Chondrocyte (in vitro differentiated cells): Measurements from ENCODE around the gene TENT4A. TPM values are rescaled to one million over a fixed set of nuclear protein-coding genes. Genes with fewer than 3 reads are reported as not detected.

Source experiments
- DNase-seq: peaks from one replicate; pipeline ENCODE4 v3.0.0; 2021; ENCODE audit warnings: mixed read lengths, low spot score
- H3K27ac Mint-ChIP-seq: one replicate; pipeline ENCODE4 v1.8.0; 2021; ENCODE audit warnings: mild to moderate bottlenecking, moderate library complexity, mixed read lengths; ENCODE audit not compliant: unreplicated experiment
- H3K27me3 Mint-ChIP-seq: 2 replicates; pipeline ENCODE4 v1.8.0; 2021; ENCODE audit warnings: low read depth, mixed read lengths
- H3K36me3 Mint-ChIP-seq: 2 replicates; pipeline ENCODE4 v1.8.0; 2021; ENCODE audit warnings: low read depth, mixed read lengths
- H3K4me1 Mint-ChIP-seq: 2 replicates; pipeline ENCODE4 v1.8.0; 2021; ENCODE audit warnings: low read depth, mild to moderate bottlenecking, mixed read lengths
- H3K4me3 Mint-ChIP-seq: one replicate; pipeline ENCODE4 v1.8.0; 2021; ENCODE audit warnings: mild to moderate bottlenecking, moderate library complexity, mixed read lengths; ENCODE audit not compliant: unreplicated experiment
- H3K9me3 Mint-ChIP-seq: 2 replicates; pipeline ENCODE4 v1.8.0; 2021; ENCODE audit warnings: low read depth, mixed read lengths
- total RNA-seq: library from RNA; stranded (reverse); gene quantifications from 3 replicates; pipeline ENCODE4 v1.2.1, GENCODE V29; 2021
- TF ChIP-seq, protein P1 (sequence below): fragments of 200-600 bp; sonication (generic); IDR thresholded peaks from 2 replicates; pipeline ENCODE4 v1.5.0; 2021; ENCODE audit warnings: antibody characterized with exemption, mild to moderate bottlenecking, moderate library complexity

The TENT4A gene
- total RNA-seq, 1 donor from 2014 or later, result 21.5 TPM

DNA sequence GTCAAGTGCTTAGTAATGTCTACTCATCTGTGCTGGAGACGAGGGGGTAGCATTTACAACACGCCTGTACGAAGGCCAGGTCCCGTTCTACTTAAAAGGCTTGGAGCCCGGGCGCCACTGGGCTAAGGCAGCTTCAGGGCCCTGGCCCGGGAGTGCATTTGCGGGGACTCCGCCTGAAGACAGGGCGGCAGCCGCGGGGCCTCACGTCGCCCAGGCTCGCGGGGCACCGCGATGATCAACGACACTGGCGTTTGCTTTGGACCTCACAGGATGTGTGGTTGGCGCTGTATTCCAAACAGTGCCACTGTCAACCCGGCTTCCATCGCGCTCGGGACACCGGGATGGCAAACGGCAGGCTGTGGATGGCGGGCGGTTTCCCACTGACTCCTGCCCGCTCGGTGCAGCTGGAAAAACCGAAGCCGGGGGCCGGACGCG is 1.1 kb upstream of the TENT4A start:
- TF ChIP-seq, protein P1, sequence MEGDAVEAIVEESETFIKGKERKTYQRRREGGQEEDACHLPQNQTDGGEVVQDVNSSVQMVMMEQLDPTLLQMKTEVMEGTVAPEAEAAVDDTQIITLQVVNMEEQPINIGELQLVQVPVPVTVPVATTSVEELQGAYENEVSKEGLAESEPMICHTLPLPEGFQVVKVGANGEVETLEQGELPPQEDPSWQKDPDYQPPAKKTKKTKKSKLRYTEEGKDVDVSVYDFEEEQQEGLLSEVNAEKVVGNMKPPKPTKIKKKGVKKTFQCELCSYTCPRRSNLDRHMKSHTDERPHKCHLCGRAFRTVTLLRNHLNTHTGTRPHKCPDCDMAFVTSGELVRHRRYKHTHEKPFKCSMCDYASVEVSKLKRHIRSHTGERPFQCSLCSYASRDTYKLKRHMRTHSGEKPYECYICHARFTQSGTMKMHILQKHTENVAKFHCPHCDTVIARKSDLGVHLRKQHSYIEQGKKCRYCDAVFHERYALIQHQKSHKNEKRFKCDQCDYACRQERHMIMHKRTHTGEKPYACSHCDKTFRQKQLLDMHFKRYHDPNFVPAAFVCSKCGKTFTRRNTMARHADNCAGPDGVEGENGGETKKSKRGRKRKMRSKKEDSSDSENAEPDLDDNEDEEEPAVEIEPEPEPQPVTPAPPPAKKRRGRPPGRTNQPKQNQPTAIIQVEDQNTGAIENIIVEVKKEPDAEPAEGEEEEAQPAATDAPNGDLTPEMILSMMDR, result peak; percentile 57
- H3K27ac Mint-ChIP-seq, result peak overlapping the region; percentile 97
- peak overlapping the region; percentile 88 for H3K4me3 Mint-ChIP-seq
- H3K9me3 Mint-ChIP-seq, result no peaks in the 10 kb centered on the region
- no peaks in the 10 kb centered on the region for H3K27me3 Mint-ChIP-seq
- H3K4me1 Mint-ChIP-seq, result peaks cover 40% of the 10 kb centered on the region
- H3K36me3 Mint-ChIP-seq, result no peaks in the 10 kb centered on the region
- DNase-seq, result no peak

DNA sequence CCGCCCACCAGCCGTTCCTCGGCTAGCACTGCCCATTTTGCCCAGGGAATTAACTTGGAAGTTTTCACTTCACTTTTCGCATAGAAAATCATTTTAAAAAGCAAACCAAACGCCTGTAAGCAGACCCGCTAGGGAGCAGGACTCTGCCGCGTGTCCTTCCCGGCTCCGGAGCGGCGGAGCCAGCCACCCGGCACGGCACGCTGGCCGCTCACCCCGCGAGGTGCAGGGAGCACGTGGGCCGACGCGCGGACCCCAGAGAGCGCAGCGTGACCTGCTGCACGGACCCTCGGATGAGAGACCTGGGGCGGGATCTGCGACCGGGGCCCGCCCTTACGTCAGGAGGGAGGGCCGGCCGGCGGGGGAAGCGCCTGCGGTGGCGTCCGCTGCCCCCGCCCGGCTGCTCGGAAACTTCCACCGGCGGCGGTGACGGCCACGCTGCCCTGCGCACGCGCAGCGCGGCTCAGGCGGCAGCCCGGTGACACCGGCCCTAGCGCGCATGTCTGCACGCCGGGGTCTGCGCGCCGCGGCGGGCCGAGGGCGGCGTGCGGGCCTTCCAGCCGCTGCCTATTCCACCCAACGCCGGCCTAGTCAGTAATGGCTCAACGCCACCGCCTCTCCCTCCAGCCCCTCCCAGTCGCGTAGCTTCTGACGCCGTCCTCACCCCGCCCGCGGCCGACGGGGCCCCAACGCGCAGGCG is 507 bp upstream of the TENT4A start:
- peak overlapping the region; percentile 97 for H3K27ac Mint-ChIP-seq
- DNase-seq, result no peak
- TF ChIP-seq, protein P1, result peak; percentile 25

DNA sequence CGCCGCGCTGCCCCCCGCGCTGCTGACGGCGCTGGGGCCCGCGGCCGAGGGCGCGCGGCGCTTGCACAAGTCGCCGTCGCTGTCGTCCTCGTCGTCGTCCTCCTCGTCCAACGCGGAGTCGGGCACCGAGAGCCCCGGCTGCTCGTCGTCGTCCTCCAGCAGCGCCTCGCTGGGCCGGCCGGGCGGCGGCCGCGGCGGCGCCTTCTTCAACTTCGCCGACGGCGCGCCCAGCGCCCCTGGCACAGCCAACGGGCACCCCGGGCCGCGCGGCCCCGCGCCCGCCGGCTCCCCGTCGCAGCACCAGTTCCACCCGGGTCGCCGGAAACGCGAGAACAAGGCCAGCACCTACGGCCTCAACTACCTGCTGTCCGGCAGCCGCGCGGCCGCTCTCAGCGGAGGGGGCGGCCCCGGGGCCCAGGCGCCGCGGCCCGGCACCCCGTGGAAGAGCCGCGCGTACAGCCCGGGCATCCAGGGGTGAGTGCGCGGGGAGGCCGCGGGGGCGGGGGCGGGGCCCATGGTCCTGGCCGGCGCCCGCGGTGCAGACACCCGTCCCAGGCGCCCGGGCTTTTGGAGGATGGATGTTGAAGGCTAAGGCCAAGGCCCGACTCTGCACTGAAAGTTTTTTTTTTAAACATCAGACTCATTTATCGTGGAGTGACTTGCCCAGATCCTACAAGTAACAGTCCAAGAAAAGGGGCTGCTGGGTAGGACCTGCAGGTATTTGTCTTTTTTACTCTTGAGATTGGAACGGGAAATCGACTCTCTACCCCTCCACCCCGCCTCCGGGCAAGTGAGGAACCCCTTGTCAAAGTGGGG is 1.2 kb downstream of the TENT4A start:
- no peaks in the 10 kb centered on the region for H3K9me3 Mint-ChIP-seq
- H3K4me3 Mint-ChIP-seq, result peak overlapping the region; percentile 79
- peaks cover 57% of the 10 kb centered on the region for H3K4me1 Mint-ChIP-seq
- no peaks in the 10 kb centered on the region for H3K27me3 Mint-ChIP-seq
- peak overlapping the region; percentile 28 for H3K27ac Mint-ChIP-seq
- H3K36me3 Mint-ChIP-seq, result peaks cover 1% of the 10 kb centered on the region
- TF ChIP-seq, protein P1, result no peak
- DNase-seq, result no peak

More for the DNA sequence above, 507 bp upstream of the TENT4A start:
- Mint-ChIP-seq H3K4me1 (peaks cover 42% of the 10 kb centered on the region), H3K27me3 (no peaks in the 10 kb centered on the region), H3K36me3 (no peaks in the 10 kb centered on the region), H3K9me3 (no peaks in the 10 kb centered on the region), H3K4me3 (peak overlapping the region; percentile 88)

DNA sequence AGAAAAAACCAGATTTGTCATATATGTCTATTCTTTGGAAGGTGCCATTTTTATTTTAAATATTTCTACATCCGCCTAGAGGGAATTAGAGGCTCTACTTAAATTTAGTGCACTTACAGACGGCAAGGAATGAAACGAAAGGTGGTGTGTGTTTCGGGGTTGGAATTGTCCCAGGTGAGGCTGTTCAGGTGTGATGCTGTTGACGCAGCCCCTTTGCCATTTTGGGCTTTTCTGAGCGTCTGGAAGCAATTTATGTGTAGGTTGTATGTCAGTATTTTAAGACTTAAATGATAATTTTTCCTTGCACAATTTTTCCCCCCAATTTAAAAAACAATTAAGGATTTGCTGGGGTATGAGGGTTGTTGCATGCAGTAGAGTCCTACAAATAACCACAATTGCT is 2.0 kb downstream of the TENT4A start:
- Mint-ChIP-seq H3K27ac (no peak overlapping the region), H3K36me3 (peaks cover 1% of the 10 kb centered on the region), H3K4me3 (peak overlapping the region; percentile 79), H3K27me3 (no peaks in the 10 kb centered on the region), H3K4me1 (peaks cover 65% of the 10 kb centered on the region), H3K9me3 (no peaks in the 10 kb centered on the region)
- DNase-seq, result no peak
- TF ChIP-seq, protein P1, result no peak
